ENCODE results near the gene FMNL1. TPM values are rescaled to one million over a fixed set of nuclear protein-coding genes. Genes with fewer than 3 reads are reported as not detected.

The FMNL1 gene
- total RNA-seq, 1 donor from 2014 or later: 87.0 TPM

GRCh38 chr17:45240905-45241327 is 19.2 kb downstream of the FMNL1 start:
- H3K27me3 ChIP-seq (ENCODE audit: low read depth): no peaks in the 10 kb centered on the region
- no peak for TF ChIP-seq CTCF (IDR thresholded peaks at IDR 0.05)
- H3K36me3 ChIP-seq: peaks cover 93% of the 10 kb centered on the region
- ATAC-seq: peak in 1 of 2 donors; percentile 13
- H3K27ac ChIP-seq: no peak overlapping the region
- H3K4me3 ChIP-seq: peak overlapping the region; percentile 48
- intact Hi-C loops (cut with DNase I): no loop called here
- no peak for DNase-seq
- H3K9me3 ChIP-seq: no peaks in the 10 kb centered on the region
- peaks cover 13% of the 10 kb centered on the region for H3K4me1 ChIP-seq

GRCh38 chr17:45241328-45242028 is 19.8 kb downstream of the FMNL1 start:
- DNase-seq (peak; percentile 79), ATAC-seq (peak; percentile 64 to 82)
- intact Hi-C loops (cut with DNase I): no loop called here
- H3K4me1 ChIP-seq: peaks cover 16% of the 10 kb centered on the region
- peak overlapping the region; percentile 48 for H3K4me3 ChIP-seq
- H3K27ac ChIP-seq: no peak overlapping the region
- peaks cover 94% of the 10 kb centered on the region for H3K36me3 ChIP-seq
- H3K9me3 ChIP-seq: no peaks in the 10 kb centered on the region
- no peaks in the 10 kb centered on the region for H3K27me3 ChIP-seq (ENCODE audit: low read depth)
- no peak for TF ChIP-seq CTCF (IDR thresholded peaks at IDR 0.05)

GRCh38 chr17:45242029-45242414 is 20.3 kb downstream of the FMNL1 start:
- no peak for ATAC-seq
- no peak overlapping the region for H3K27ac ChIP-seq
- intact Hi-C loops (cut with DNase I): no loop called here
- H3K36me3 ChIP-seq: peaks cover 92% of the 10 kb centered on the region
- no peak for TF ChIP-seq CTCF (IDR thresholded peaks at IDR 0.05)
- peaks cover 21% of the 10 kb centered on the region for H3K4me1 ChIP-seq
- H3K9me3 ChIP-seq: no peaks in the 10 kb centered on the region
- H3K4me3 ChIP-seq: peak overlapping the region; percentile 48
- DNase-seq: no peak
- no peaks in the 10 kb centered on the region for H3K27me3 ChIP-seq (ENCODE audit: low read depth)

GRCh38 chr17:45243750-45244149 is 22.1 kb downstream of the FMNL1 start:
- ATAC-seq (no peak), DNase-seq (no peak)
- H3K9me3 ChIP-seq: no peaks in the 10 kb centered on the region
- no peak for TF ChIP-seq CTCF (IDR thresholded peaks at IDR 0.05)
- intact Hi-C loops (cut with DNase I): no loop called here
- no peaks in the 10 kb centered on the region for H3K27me3 ChIP-seq (ENCODE audit: low read depth)
- H3K4me3 ChIP-seq: no peak overlapping the region
- peaks cover 27% of the 10 kb centered on the region for H3K4me1 ChIP-seq
- H3K27ac ChIP-seq: no peak overlapping the region
- peaks cover 77% of the 10 kb centered on the region for H3K36me3 ChIP-seq

- H3K4me1 ChIP-seq: peaks cover 32% of the 10 kb centered on the region
- no peaks in the 10 kb centered on the region for H3K9me3 ChIP-seq
- DNase-seq (no peak), ATAC-seq (no peak)
- H3K36me3 ChIP-seq: peaks cover 65% of the 10 kb centered on the region
- intact Hi-C loops (cut with DNase I): no loop called here
- no peaks in the 10 kb centered on the region for H3K27me3 ChIP-seq (ENCODE audit: low read depth)
- H3K27ac ChIP-seq: no peak overlapping the region
- no peak overlapping the region for H3K4me3 ChIP-seq
- TF ChIP-seq CTCF (IDR thresholded peaks at IDR 0.05): no peak
Observed at GRCh38 chr17:45244725-45245656, 23.3 kb downstream of the FMNL1 start.

Data from lower lobe of right lung (tissue), 2 donors.